ENCODE measurements around the gene FOXN3.
"Not testable (repeated sequence)": the region's sequence is repeated elsewhere in the genome, so short reads cannot be mapped to it uniquely, and the experiment has no call there.

The FOXN3 gene

DNA sequence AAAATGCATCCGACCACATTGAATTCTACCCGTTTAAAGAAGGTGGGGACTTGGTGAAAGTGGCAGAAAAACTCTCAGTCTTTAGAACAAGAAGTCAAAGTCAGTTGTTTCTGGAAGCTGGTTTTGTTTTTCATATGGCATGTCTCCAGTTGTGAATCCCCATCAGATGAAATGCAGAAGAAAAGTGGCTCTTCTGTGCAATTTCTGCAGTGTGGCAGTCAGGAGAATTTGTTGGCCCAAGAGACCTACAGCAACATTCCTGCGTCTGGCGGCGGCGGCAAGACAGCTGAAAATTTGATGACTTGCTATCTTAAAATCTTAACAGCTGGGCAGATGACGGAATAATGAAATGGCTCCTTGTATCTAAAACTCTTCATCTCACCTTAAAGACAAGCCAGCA is 201.5 kb downstream of the FOXN3 start:
- no peak for DNase-seq

DNA sequence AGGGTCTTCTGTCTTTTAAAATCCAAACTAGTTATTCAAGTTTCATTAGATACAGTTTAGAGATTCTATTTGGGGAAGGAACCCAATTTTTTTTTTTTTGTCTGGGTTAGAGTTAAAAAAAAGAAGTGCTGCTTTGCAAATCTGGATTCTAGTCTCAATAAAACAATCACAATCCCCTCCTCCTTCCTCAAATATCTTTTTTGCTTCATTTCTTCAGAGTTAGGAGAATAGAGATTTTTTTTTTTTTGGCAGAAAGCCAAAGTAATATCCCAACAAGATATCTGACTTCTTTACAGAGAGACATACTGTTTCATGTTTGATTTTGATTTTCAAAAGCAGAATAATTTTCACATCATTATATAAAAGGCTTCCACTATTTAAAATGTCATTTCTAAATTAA is 201.9 kb downstream of the FOXN3 start:
- DNase-seq, result no peak

GRCh38 chr14:89214221-89214965 is 202.6 kb downstream of the FOXN3 start:
- no peak for DNase-seq

- DNase-seq, result no peak
These were observed 204.4 kb downstream of the FOXN3 start for GRCh38 chr14:89212386-89213235.

DNA sequence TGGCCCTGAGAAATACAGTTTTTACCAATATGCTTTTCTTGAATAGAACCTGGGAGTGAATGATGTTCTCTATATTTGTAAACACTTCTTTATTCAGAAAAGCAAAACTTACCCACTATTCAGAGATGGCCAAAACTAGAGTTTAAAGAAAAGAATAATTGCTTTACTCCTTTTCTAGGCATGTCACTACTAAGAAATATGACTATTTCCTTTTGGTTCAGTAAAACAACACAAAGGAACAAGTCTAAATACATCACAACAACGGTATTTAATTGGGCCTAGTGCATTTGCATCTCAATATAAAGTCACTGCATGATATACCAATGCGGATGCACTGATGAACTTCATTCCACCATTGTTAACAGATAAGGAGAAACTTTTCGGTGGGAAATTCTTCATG is 207.5 kb downstream of the FOXN3 start:
- DNase-seq, result no peak

GRCh38 chr14:89207925-89208328 is 209.1 kb downstream of the FOXN3 start:
- DNase-seq, result peak; percentile 86

DNA sequence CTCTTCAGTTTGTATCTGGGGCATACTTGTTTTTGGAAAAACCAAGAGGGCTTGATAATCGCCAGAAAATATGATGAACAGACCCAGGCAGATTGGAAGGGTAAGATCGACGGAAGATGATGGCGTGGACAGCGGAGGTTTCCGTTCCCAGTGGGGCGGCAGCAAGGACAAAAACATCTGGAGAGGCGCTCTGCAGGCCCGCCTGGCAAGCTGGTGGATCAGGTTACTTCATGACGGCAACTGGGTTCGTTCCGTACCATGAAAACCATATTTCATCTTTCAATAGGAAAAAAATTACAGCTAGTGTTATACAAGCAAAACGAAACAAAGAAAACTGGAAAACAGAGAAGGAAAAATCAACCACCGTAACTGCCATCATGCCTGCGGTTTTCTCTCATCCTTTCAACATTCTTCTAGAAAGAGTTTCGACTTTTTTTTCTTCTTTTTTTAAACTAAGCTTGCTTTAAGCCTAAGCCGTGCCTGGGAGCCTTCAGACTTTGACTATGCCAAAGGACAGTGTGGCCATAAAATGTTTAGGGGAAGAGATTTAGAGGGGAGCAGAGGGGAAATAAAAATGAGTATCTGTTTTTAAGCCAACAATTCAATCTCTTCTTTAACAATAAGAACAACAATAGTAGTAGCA is 210.5 kb downstream of the FOXN3 start:
- DNase-seq, result no peak

GRCh38 chr14:89205137-89205740 is 211.8 kb downstream of the FOXN3 start:
- no peak for DNase-seq

DNA sequence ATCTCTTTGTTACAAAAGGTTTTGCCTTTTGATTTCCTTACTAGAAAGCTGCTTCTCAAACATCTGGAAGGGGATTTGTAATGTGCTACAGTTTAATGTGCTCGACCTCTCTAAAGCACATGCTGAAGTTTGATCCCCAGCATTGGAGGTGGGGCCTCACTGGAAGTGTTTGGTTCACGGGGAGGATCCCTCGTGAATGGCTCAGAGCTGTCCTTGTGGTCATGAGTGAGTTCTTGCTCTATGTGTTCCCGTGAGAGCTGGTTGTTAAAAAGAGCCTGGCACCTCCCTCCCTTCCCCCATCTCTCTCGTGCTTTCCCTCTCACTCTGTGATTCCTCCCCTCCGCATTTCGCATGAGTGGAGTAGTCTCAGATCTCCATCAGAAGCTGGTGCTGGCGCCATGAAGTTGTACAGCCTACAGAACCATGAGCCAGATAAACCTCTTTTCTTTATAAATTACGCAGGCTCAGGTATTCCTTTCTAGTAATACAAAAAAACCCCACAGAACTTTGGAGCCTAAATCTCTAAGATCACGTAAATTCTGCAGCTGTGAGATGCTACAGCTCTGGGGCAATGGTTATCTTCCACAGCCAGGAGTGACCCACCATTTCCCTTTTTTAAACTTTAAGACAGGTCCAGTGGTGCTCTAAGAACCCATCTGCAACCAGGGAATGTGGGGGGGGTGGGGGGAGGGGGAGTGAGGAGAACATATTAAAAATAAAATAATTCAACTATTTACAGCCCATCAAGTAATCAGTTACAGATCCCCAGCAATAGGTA is 214.4 kb downstream of the FOXN3 start:
- DNase-seq, result no peak

- DNase-seq, result no peak
These were observed 215.4 kb downstream of the FOXN3 start for GRCh38 chr14:89201645-89202044.

DNA sequence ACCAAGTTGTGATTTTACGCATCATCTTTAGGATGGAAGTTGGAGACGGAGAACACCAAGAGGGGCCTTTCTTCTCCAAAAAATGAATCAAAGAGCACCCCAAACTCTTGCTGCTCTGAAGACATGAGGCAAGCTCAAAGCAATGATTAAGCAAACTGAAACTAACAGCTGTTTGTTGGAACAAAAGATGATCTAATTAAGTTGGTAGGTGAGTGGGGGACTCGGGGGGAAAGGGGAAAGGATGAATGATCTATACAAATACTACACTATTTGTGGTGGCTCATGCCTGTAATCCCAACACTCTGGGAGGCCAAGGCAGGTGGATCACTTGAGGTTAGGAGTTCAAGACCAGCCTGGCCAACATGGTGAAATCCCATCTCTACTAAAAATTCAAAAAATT is 217.7 kb downstream of the FOXN3 start:
- DNase-seq, result not testable (repeated sequence)

DNA sequence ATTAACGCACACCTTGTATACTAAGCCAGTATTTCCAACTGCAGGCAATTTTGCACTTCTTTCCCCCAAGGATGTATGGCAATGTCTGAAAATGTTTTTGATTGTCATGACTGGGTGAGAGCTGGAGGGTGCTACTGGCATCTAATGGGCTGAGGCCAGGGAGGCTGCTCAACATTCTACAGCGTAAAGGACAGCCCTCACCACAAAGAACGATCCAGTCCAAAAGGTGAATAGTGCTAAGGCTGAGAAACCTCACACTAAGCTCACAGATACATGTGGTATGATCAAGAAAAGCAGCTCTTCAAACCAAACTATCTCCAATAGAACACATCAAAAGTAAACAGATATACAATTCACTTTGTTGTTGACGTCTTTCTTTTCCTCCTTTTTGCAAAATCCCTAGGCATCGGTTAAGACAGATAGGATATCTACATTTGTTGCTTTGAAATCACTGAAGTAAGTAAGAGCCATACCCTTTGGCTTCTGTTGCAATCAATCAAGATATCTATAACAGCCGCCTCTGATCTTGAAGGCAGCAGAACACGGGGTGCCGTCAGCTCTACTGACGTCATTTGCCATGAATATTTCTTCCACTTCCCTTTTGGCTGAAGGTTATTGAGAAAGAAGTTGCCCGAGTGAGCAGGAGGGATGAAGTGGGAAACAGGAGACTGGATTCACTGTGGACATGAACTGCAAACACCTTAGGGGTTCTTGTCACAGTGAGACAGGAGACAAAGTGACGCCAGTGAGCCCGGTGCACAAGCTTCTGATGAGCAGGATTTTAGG is 218.3 kb downstream of the FOXN3 start:
- no peak for DNase-seq

- DNase-seq, result no peak
These were observed 219.4 kb downstream of the FOXN3 start for GRCh38 chr14:89197623-89198022.

GRCh38 chr14:89196545-89196944 is 220.5 kb downstream of the FOXN3 start:
- no peak for DNase-seq

- DNase-seq, result no peak
These were observed 222.7 kb downstream of the FOXN3 start for GRCh38 chr14:89194376-89194775.

- DNase-seq, result peak; percentile 77
These were observed 226.1 kb downstream of the FOXN3 start for GRCh38 chr14:89190765-89191513.

DNA sequence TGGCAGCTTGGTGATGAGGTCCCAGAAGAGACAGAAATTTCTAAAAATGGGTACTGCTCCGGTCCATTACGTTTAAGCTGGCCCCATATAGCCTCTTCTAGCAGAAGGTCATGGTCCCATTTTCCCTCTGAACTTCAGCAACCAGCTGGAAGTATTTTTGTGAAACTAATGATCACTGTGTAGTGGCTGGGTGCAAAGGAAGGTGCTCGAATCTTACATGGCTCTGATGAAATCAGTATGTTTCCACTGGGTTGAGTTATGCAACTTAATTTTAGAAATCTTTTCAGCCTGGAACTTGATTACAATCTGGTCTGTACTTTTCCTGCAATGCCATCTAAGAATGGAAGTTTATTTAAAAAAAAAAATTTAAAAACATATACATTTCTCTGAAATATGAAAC is 228.5 kb downstream of the FOXN3 start:
- DNase-seq, result no peak

GRCh38 chr14:89187501-89187900 is 229.5 kb downstream of the FOXN3 start:
- DNase-seq, result no peak

DNA sequence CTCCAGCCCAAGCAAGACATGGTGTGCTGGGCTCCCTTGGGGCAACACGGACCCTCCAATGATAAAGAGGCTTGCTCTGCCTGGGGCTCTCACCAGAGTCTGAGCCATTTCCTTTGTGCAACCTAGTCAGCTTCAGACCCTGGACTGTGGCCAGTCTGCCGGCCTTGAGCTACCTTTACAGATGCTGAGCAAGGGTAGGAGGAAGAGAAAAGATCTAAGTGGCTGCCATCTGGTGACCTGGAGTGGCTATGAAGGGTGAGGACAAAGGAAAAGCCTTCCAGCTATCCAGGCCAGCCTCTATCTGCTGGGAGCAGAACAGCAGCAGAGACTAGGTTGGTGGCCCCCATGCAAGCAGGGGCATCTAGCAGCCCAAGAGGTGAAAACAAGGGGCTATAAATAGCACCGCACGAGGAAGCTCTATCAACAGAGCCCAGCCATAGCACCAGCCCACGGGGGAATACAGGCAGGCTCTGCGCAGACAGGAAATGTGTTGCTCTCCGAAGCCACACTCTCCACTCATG is 230.1 kb downstream of the FOXN3 start:
- no peak for DNase-seq

All from NCI-H1417 treated with DMSO at 0.1 percent for 48 hours (cell line).